Prostate gland (tissue), 2 donors: ENCODE data around the gene MRM3. TPM values are rescaled to one million over a fixed set of nuclear protein-coding genes. Genes with fewer than 3 reads are reported as not detected.

Experiments used
- DNase-seq: peaks from one replicate; pipeline ENCODE4 v3.0.0-alpha.2; 2019; ENCODE audit warnings: low spot score
- H3K27ac ChIP-seq, 2 donors: fragments of 200-600 bp; sonication (generic); 2 replicates each; pipeline ENCODE4 v1.5.1; 2017 to 2019
- H3K27me3 ChIP-seq: fragments of 200-600 bp; sonication (generic); replicated peaks from 2 replicates; pipeline ENCODE4 v1.5.1; 2019; ENCODE audit not compliant: insufficient read depth
- H3K36me3 ChIP-seq, 2 donors: fragments of 200-600 bp; sonication (generic); 1 replicate in 1 of 2; 2 replicates in 1 of 2; pipeline versions ENCODE4 v1.5.1 to v1.8.1; 2017 to 2019
- H3K4me1 ChIP-seq: fragments of 200-600 bp; sonication (generic); replicated peaks from 2 replicates; pipeline ENCODE4 v1.5.1; 2019
- H3K4me3 ChIP-seq, 2 donors: fragments of 200-600 bp; sonication (generic); 2 replicates each; pipeline ENCODE4 v1.5.1; 2017 to 2019
- H3K9me3 ChIP-seq: fragments of 200-600 bp; sonication (generic); 2 replicates; pipeline ENCODE4 v1.5.1; 2017
- CTCF ChIP-seq, 4 experiments: fragments of 200-600 bp in 2 of 4; fragments of 450-650 bp in 2 of 4; sonication (generic) in 2 of 4; IDR thresholded peaks; 1 replicate in 3 of 4; 2 replicates in 1 of 4; pipeline ENCODE4 v1.5.1; 2016 to 2019; ENCODE audit warnings: antibody characterized with exemption in 4 of 4, mild to moderate bottlenecking in 2 of 4, moderate library complexity in 2 of 4
- POLR2A ChIP-seq: fragments of 450-650 bp; IDR thresholded peaks from one replicate; pipeline ENCODE4 v1.6.1; 2016; ENCODE audit warnings: antibody characterized with exemption, mild to moderate bottlenecking
- POLR2AphosphoS5 ChIP-seq: sonication (generic); formaldehyde crosslinking; IDR thresholded peaks from one replicate; pipeline ENCODE4 v1.6.1; 2017; ENCODE audit warnings: antibody characterized with exemption
- WGBS: methylation state at CpG from one replicate; pipeline ENCODE4 v1.1.5; 2018; 5-methylcytosine and 5-hydroxymethylcytosine counted together
- intact Hi-C: fragments of 100-400 bp; cut with DNase I; formaldehyde crosslinking; loops from one replicate; pipeline ENCODE4 v1.14.2; 2022
- total RNA-seq, 2 donors: library from RNA; depleted of rRNA; stranded (reverse); fragments of >200 nt; gene quantifications; one replicate each; pipeline ENCODE4 v1.1.0, GENCODE V29; 2016

Gene MRM3
- total RNA-seq, 2 donors from 2014 or later, result 15.1 to 22.3 TPM

- Histone ChIP-seq H3K36me3 (no peaks in the 10 kb centered on the region), H3K9me3 (no peaks in the 10 kb centered on the region), H3K27me3 (no peaks in the 10 kb centered on the region), H3K27ac (peak overlapping the region; percentile 38 to 54), H3K4me1 (no peaks in the 10 kb centered on the region), H3K4me3 (no peak overlapping the region)
- intact Hi-C loops, result no loop called here
- peak; percentile 54 for DNase-seq
- TF ChIP-seq POLR2AphosphoS5 (peak; percentile 71), CTCF (IDR thresholded peaks at IDR 0.05) (no peak), POLR2A (no peak)
- WGBS, result 34% methylated on average over 5 of the region's 5 CpGs
These were observed 22.2 kb upstream of the MRM3 start for GRCh38 chr17:759964-760363.

GRCh38 chr17:760371-760770 lies 21.8 kb upstream of the MRM3 start:
- Histone ChIP-seq H3K9me3 (no peaks in the 10 kb centered on the region), H3K36me3 (no peaks in the 10 kb centered on the region), H3K27ac (peak overlapping the region; percentile 38 to 54), H3K4me1 (no peaks in the 10 kb centered on the region), H3K4me3 (no peak overlapping the region), H3K27me3 (no peaks in the 10 kb centered on the region)
- intact Hi-C loops, result no loop called here
- no peak for DNase-seq
- TF ChIP-seq POLR2A, result no peak
- TF ChIP-seq POLR2AphosphoS5, result no peak
- no peak for TF ChIP-seq CTCF (IDR thresholded peaks at IDR 0.05)
- WGBS, result 52% methylated on average over 9 of the region's 9 CpGs

GRCh38 chr17:767076-767475 lies 15.1 kb upstream of the MRM3 start:
- H3K36me3 ChIP-seq, result peaks cover 0 to 7% of the 10 kb centered on the region in 2 donors
- TF ChIP-seq POLR2AphosphoS5 (peak; percentile 64), POLR2A (no peak), CTCF (IDR thresholded peaks at IDR 0.05) (no peak)
- no peaks in the 10 kb centered on the region for H3K9me3 ChIP-seq
- no peaks in the 10 kb centered on the region for H3K27me3 ChIP-seq
- intact Hi-C loops, result no loop called here
- H3K27ac ChIP-seq, result peak overlapping the region in 1 of 2 donors; percentile 20
- DNase-seq, result no peak
- H3K4me3 ChIP-seq, result no peak overlapping the region
- WGBS, result 36% methylated on average over 3 of the region's 3 CpGs
- H3K4me1 ChIP-seq, result no peaks in the 10 kb centered on the region

- no peaks in the 10 kb centered on the region for H3K9me3 ChIP-seq
- no peaks in the 10 kb centered on the region for H3K4me1 ChIP-seq
- H3K36me3 ChIP-seq, result peaks cover 6 to 7% of the 10 kb centered on the region in 2 donors
- TF ChIP-seq POLR2A, result no peak
- no peak for TF ChIP-seq CTCF (IDR thresholded peaks at IDR 0.05)
- TF ChIP-seq POLR2AphosphoS5, result no peak
- DNase-seq, result no peak
- H3K27ac ChIP-seq, result no peak overlapping the region
- H3K4me3 ChIP-seq, result no peak overlapping the region
- WGBS, result 75% methylated on average over 5 of the region's 5 CpGs
- intact Hi-C loops, result no loop called here
- no peaks in the 10 kb centered on the region for H3K27me3 ChIP-seq
These were observed 9.1 kb upstream of the MRM3 start for GRCh38 chr17:773016-773415.

- H3K4me1 ChIP-seq, result no peaks in the 10 kb centered on the region
- H3K27ac ChIP-seq, result no peak overlapping the region
- WGBS, result 73% methylated on average over 14 of the region's 14 CpGs
- intact Hi-C loops, result no loop called here
- DNase-seq, result no peak
- H3K36me3 ChIP-seq, result peaks cover 6 to 7% of the 10 kb centered on the region in 2 donors
- H3K4me3 ChIP-seq, result no peak overlapping the region
- no peaks in the 10 kb centered on the region for H3K27me3 ChIP-seq
- no peaks in the 10 kb centered on the region for H3K9me3 ChIP-seq
- TF ChIP-seq POLR2A (no peak), POLR2AphosphoS5 (no peak), CTCF (IDR thresholded peaks at IDR 0.05) (no peak)
These were observed 8.5 kb upstream of the MRM3 start for GRCh38 chr17:773467-774312.
